ENCODE results near the gene TDRD12.
"Not testable (repeated sequence)": the region's sequence is repeated elsewhere in the genome, so short reads cannot be mapped to it uniquely, and the experiment has no call there.

- not testable (repeated sequence) for TF ChIP-seq CTCF (IDR thresholded peaks at IDR 0.05; ENCODE audit: low read depth, low read length); MYC (IDR thresholded peaks at IDR 0.05; ENCODE audit: low read depth, low read length); POLR2A (IDR thresholded peaks at IDR 0.05; ENCODE audit: extremely low read depth, insufficient read length)
Measured at GRCh38 chr19:32696771-32697170, 22.8 kb upstream of the TDRD12 start.

Measured in NB4 (cell line).